Calu3 (cell line): ENCODE measurements around the gene ELN. TPM values are rescaled to one million over a fixed set of nuclear protein-coding genes. Genes with fewer than 3 reads are reported as not detected.

Experiments
- BruUV-seq: library from RNA; stranded (reverse); fragments of 400-500 nt; replicated peaks from 2 replicates; lab custom pipeline; 2021; lab: Mats Ljungman, UMichigan
- CTCF ChIA-PET: fragments of 300-600 bp; sonication (Branson Sonifier 250); formaldehyde crosslinking; loops from one replicate; lab custom pipeline; 2022; ENCODE audit warnings: antibody characterized with exemption; lab: Charles Lee
- DNase-seq: peaks from one replicate; pipeline ENCODE4 v3.0.0; 2022
- H3K27ac Mint-ChIP-seq: one replicate; pipeline ENCODE4 v1.8.0; 2022; ENCODE audit warnings: mixed read lengths; ENCODE audit not compliant: unreplicated experiment
- H3K27me3 Mint-ChIP-seq: one replicate; pipeline ENCODE4 v1.8.0; 2022; ENCODE audit warnings: mixed read lengths; ENCODE audit not compliant: unreplicated experiment
- H3K36me3 Mint-ChIP-seq: one replicate; pipeline ENCODE4 v1.8.0; 2022; ENCODE audit warnings: mild to moderate bottlenecking, moderate library complexity, mixed read lengths; ENCODE audit not compliant: insufficient read depth, unreplicated experiment
- H3K4me1 Mint-ChIP-seq: one replicate; pipeline ENCODE4 v1.8.0; 2022; ENCODE audit warnings: mild to moderate bottlenecking, low read depth, mixed read lengths; ENCODE audit not compliant: unreplicated experiment
- H3K4me3 Mint-ChIP-seq: one replicate; pipeline ENCODE4 v1.8.0; 2022; ENCODE audit warnings: mild to moderate bottlenecking, low read depth, moderate library complexity, mixed read lengths; ENCODE audit not compliant: unreplicated experiment
- H3K9me3 Mint-ChIP-seq: one replicate; pipeline ENCODE4 v1.8.0; 2022; ENCODE audit warnings: low read depth, mixed read lengths; ENCODE audit not compliant: unreplicated experiment
- intact Hi-C: fragments of 100-400 bp; cut with micrococcal nuclease; formaldehyde crosslinking; loops from one replicate; pipeline ENCODE4 v1.10.0; 2022; ENCODE audit not compliant: unreplicated experiment
- total RNA-seq: library from RNA; stranded (reverse); gene quantifications from 2 replicates; pipeline ENCODE4 v1.2.3, GENCODE V29; 2022
- TF ChIP-seq, protein P1 (sequence below): fragments of 200-600 bp; IDR thresholded peaks from one replicate; pipeline ENCODE4 v1.8.0; 2022; ENCODE audit warnings: antibody characterized with exemption; ENCODE audit not compliant: unreplicated experiment

The ELN gene
- total RNA-seq, 1 experiment from 2014 or later = 0.42 TPM

DNA sequence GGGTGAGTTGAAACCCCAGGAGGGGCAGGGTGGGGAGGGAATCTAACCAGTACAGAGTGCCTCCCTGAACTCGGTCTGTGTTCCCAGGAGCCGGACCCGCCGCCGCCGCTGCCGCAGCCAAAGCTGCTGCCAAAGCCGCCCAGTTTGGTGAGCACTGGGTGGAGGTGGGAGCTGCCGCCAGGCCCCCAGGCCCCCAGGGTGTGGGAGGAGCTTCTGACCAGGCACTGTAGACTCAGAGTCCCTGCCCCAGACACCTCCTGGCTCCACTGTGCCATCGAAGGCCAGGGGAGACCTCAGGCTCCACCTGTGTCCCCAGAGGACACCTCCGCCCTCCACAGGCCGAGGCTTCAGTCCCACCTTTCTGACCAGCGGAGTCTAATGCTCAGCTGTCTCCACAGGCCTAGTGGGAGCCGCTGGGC, 35.3 kb downstream of the ELN start:
- DNase-seq = no peak
- H3K27me3 Mint-ChIP-seq = peaks cover 6% of the 10 kb centered on the region
- no peak overlapping the region for H3K27ac Mint-ChIP-seq
- H3K36me3 Mint-ChIP-seq = peaks cover 15% of the 10 kb centered on the region
- no TSS peak for BruUV-seq
- TF ChIP-seq, protein P1, sequence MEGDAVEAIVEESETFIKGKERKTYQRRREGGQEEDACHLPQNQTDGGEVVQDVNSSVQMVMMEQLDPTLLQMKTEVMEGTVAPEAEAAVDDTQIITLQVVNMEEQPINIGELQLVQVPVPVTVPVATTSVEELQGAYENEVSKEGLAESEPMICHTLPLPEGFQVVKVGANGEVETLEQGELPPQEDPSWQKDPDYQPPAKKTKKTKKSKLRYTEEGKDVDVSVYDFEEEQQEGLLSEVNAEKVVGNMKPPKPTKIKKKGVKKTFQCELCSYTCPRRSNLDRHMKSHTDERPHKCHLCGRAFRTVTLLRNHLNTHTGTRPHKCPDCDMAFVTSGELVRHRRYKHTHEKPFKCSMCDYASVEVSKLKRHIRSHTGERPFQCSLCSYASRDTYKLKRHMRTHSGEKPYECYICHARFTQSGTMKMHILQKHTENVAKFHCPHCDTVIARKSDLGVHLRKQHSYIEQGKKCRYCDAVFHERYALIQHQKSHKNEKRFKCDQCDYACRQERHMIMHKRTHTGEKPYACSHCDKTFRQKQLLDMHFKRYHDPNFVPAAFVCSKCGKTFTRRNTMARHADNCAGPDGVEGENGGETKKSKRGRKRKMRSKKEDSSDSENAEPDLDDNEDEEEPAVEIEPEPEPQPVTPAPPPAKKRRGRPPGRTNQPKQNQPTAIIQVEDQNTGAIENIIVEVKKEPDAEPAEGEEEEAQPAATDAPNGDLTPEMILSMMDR = no peak
- intact Hi-C loops = no loop called here
- no peaks in the 10 kb centered on the region for H3K9me3 Mint-ChIP-seq
- CTCF ChIA-PET = interaction anchor here (0.5 to 0.7 kb wide), 2 partner anchors 326 to 462 kb away, joined by 3 to 4 read pairs; no protein-coding TSS in a partner anchor
- peaks cover 12% of the 10 kb centered on the region for H3K4me1 Mint-ChIP-seq
- no peak overlapping the region for H3K4me3 Mint-ChIP-seq

DNA sequence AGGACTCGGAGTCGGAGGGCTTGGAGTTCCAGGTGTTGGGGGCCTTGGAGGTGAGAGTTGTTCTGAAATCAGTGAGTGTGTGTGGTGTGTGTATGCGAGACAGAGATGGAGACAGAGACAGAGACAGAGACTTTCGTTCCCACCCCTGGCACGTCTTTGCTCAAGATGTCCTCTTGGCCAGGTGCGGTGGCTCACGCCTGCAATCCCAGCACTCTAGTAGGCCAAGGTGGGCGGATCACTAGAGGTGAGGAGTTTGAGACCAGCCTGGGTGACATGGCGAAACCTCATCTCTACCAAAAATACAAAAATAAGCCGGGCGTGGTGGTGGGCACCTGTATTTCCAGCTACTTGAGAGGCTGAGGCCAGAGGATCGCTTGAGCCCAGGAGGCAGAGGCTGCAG, 35.7 kb downstream of the ELN start:
- no peak overlapping the region for H3K4me3 Mint-ChIP-seq
- peaks cover 2% of the 10 kb centered on the region for H3K27me3 Mint-ChIP-seq
- peaks cover 12% of the 10 kb centered on the region for H3K4me1 Mint-ChIP-seq
- peaks cover 15% of the 10 kb centered on the region for H3K36me3 Mint-ChIP-seq
- intact Hi-C loops = no loop called here
- BruUV-seq = no TSS peak
- no peaks in the 10 kb centered on the region for H3K9me3 Mint-ChIP-seq
- CTCF ChIA-PET = interaction anchor here (0.5 to 0.7 kb wide), 2 partner anchors 326 to 462 kb away, joined by 3 to 4 read pairs; no protein-coding TSS in a partner anchor
- no peak overlapping the region for H3K27ac Mint-ChIP-seq
- DNase-seq = no peak
- TF ChIP-seq, protein P1 = no peak

DNA sequence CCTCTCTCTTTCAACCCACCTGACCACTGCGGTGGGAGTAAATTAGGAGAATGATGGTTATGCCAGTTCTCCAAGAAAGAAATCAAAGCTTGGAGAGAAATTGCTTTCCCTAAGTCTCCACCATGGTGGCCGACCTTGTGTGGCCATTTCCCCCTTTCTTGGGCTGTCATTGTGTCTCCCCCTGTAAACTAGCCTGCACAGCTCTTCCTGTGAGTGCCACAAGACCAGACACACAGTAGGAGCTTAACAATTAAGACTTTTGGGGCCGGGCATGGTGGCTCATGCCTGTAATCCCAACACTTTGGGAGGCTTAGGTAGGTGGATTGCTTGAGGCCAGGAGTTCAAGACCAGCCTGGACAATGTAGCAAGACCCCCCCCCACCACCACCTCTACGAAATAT, 36.7 kb downstream of the ELN start:
- H3K36me3 Mint-ChIP-seq = peaks cover 12% of the 10 kb centered on the region
- H3K9me3 Mint-ChIP-seq = no peaks in the 10 kb centered on the region
- TF ChIP-seq, protein P1 = no peak
- no TSS peak for BruUV-seq
- no peaks in the 10 kb centered on the region for H3K27me3 Mint-ChIP-seq
- DNase-seq = no peak
- no peak overlapping the region for H3K27ac Mint-ChIP-seq
- peaks cover 10% of the 10 kb centered on the region for H3K4me1 Mint-ChIP-seq
- CTCF ChIA-PET = interaction anchor here (0.5 to 0.6 kb wide), 2 partner anchors 14 to 969 kb away, joined by 3 to 10 read pairs; no protein-coding TSS in a partner anchor
- intact Hi-C loops = loop anchor here (5.0 kb wide), 2 partner anchors 118 to 338 kb away; no protein-coding TSS in a partner anchor
- H3K4me3 Mint-ChIP-seq = no peak overlapping the region

DNA sequence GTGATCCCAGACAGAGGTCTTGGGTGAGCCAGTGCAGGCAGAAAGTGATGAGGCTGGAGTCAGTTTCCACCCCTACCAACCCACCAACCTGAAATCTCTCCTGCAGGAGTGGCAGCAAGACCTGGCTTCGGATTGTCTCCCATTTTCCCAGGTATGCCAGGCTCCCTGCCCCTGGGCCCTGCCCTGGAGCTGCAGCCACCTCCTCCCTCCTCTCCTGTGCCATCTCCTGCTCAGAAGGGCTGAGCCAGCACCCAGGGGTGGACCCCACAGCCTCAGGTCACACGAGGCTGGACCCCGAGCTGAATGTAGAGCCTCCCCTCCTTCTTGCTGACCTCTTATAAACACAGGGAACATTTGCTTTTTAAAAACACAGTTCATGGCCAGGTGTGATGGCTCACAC, 38.7 kb downstream of the ELN start:
- Mint-ChIP-seq H3K9me3 (no peaks in the 10 kb centered on the region), H3K27ac (no peak overlapping the region), H3K4me1 (no peaks in the 10 kb centered on the region), H3K4me3 (no peak overlapping the region), H3K36me3 (peaks cover 6% of the 10 kb centered on the region), H3K27me3 (no peaks in the 10 kb centered on the region)
- CTCF ChIA-PET = no interaction called here
- intact Hi-C loops = loop anchor here (5.0 kb wide), 2 partner anchors 116 to 336 kb away; no protein-coding TSS in a partner anchor
- no peak for DNase-seq
- BruUV-seq = no TSS peak
- TF ChIP-seq, protein P1 = no peak
